K562 (cell line): Measurements from ENCODE around the gene FUT4.

Experiments used
- BRD9 ChIP-seq: fragments of 450-650 bp; IDR thresholded peaks from 2 replicates; pipeline ENCODE4 v1.6.1; 2018; ENCODE audit warnings: low read depth; ENCODE audit not compliant: partially characterized antibody
- CBFA2T2 ChIP-seq: fragments of 450-650 bp; conservative IDR thresholded peaks from 2 replicates; pipeline ENCODE4 v1.6.1; 2017; ENCODE audit warnings: mild to moderate bottlenecking
- CREB1 ChIP-seq, 2 experiments: sonication (generic) in 1 of 2; formaldehyde crosslinking in 1 of 2; IDR thresholded peaks; 2 replicates each; pipeline versions ENCODE4 v1.6.1 to v1.8.0; 2012 to 2022; ENCODE audit warnings: inconsistent platforms in 1 of 2, mild to moderate bottlenecking in 1 of 2, missing genetic modification reagents in 1 of 2, moderate library complexity in 1 of 2
- EZH2 ChIP-seq: IDR thresholded peaks from 2 replicates; pipeline ENCODE4 v1.6.1; 2012; ENCODE audit warnings: low read depth, mild to moderate bottlenecking, inconsistent platforms, low read length, borderline replicate concordance
- FOXJ3 ChIP-seq: sonication (generic); formaldehyde crosslinking; IDR thresholded peaks from 2 replicates; pipeline ENCODE4 v1.4.0; 2020; ENCODE audit warnings: mild to moderate bottlenecking, missing genetic modification reagents
- KLF16 ChIP-seq: IDR thresholded peaks from 2 replicates; pipeline ENCODE4 v1.6.1; 2016; ENCODE audit warnings: antibody characterized with exemption
- RAD21 ChIP-seq, 2 experiments: fragments of 250-450 bp in 1 of 2; fragments of 450-650 bp in 1 of 2; sonication (Bioruptor Pico) in 1 of 2; formaldehyde crosslinking in 1 of 2; IDR thresholded peaks in 1 of 2; conservative IDR thresholded peaks in 1 of 2; 2 replicates each; pipeline versions ENCODE4 v1.4.0 to v1.8.0; 2020 to 2022; ENCODE audit warnings: mild to moderate bottlenecking in 2 of 2, moderate library complexity in 1 of 2
- RB1 ChIP-seq: fragments of 450-650 bp; IDR thresholded peaks from 2 replicates; pipeline ENCODE4 v1.6.1; 2017; ENCODE audit warnings: low read depth, mild to moderate bottlenecking
- RBM22 ChIP-seq: fragments of 200-400 bp; formaldehyde crosslinking; IDR thresholded peaks from 2 replicates; pipeline ENCODE4 v1.6.1; 2018; ENCODE audit warnings: low read length, low read depth; ENCODE audit not compliant: poor library complexity, severe bottlenecking
- YBX1 ChIP-seq: fragments of 450-650 bp; IDR thresholded peaks from 2 replicates; pipeline ENCODE4 v1.7.1; 2016; ENCODE audit warnings: mild to moderate bottlenecking
- ZEB2 ChIP-seq: fragments of 450-650 bp; IDR thresholded peaks from 2 replicates; pipeline ENCODE4 v1.6.1; 2016
- ZNF23 ChIP-seq: fragments of 250-450 bp; sonication (Bioruptor Pico); IDR thresholded peaks from 2 replicates; pipeline ENCODE4 v1.4.0; 2020; ENCODE audit warnings: mild to moderate bottlenecking
- TF ChIP-seq, protein P1 (sequence below), 3 experiments: IDR thresholded peaks in 2 of 3; conservative IDR thresholded peaks in 1 of 3; 2 replicates each; pipeline ENCODE4 v1.5.1; 2011 to 2012; ENCODE audit warnings: low read length in 3 of 3, mild to moderate bottlenecking in 3 of 3, control low read depth in 2 of 3, improper control_type of control experiment in 1 of 3, inconsistent platforms in 1 of 3, low read depth in 1 of 3, mixed read lengths in 1 of 3, moderate library complexity in 1 of 3; ENCODE audit not compliant: insufficient read depth in 2 of 3

DNA sequence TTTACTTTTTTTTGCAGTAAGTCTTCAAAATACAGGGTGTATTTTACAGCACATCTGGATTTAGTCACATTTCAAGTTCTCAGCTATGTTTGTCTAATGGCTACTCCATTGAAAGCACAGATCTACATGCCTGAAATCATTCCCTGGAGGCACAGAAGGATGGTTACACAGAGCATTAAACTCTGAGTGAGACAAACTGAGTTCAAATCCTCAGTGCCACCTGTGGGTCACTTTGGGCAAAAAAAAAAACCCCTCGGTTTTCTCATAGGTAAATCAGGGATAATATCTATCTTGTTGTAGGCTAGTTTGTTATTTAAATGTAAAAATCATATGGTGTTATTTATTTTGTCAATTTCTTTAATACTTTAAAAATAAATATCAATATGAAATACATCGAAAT lies 42.2 kb upstream of the FUT4 start:
- TF ChIP-seq ZEB2 = no peak
- TF ChIP-seq CBFA2T2 = no peak
- no peak for TF ChIP-seq RB1
- TF ChIP-seq RBM22 = no peak
- no peak for TF ChIP-seq BRD9
- no peak for TF ChIP-seq EZH2
- peak in 1 of 2 experiments; percentile 26; a peak in 2 of 4 replicates for TF ChIP-seq RAD21 (CRISPR knock-in tag; conservative IDR thresholded peaks at IDR 0.05 in 1 of 2, IDR thresholded peaks at IDR 0.05 in 1 of 2)
- no peak for TF ChIP-seq CREB1 (IDR thresholded peaks at IDR 0.05)
- TF ChIP-seq CREB1 (CRISPR knock-in tag; IDR thresholded peaks at IDR 0.05) = no peak
- TF ChIP-seq YBX1 = no peak
- TF ChIP-seq, protein P1, sequence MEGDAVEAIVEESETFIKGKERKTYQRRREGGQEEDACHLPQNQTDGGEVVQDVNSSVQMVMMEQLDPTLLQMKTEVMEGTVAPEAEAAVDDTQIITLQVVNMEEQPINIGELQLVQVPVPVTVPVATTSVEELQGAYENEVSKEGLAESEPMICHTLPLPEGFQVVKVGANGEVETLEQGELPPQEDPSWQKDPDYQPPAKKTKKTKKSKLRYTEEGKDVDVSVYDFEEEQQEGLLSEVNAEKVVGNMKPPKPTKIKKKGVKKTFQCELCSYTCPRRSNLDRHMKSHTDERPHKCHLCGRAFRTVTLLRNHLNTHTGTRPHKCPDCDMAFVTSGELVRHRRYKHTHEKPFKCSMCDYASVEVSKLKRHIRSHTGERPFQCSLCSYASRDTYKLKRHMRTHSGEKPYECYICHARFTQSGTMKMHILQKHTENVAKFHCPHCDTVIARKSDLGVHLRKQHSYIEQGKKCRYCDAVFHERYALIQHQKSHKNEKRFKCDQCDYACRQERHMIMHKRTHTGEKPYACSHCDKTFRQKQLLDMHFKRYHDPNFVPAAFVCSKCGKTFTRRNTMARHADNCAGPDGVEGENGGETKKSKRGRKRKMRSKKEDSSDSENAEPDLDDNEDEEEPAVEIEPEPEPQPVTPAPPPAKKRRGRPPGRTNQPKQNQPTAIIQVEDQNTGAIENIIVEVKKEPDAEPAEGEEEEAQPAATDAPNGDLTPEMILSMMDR (IDR thresholded peaks at IDR 0.05 in 2 of 3, conservative IDR thresholded peaks at IDR 0.05 in 1 of 3; ENCODE audit: insufficient read depth in 2 of 3, low read depth in 1 of 3, low read length in 3 of 3) = no peak
- TF ChIP-seq KLF16 = no peak
- no peak for TF ChIP-seq ZNF23 (CRISPR knock-in tag)
- no peak for TF ChIP-seq FOXJ3 (CRISPR knock-in tag)
